Measurements from ENCODE around the gene ITGB7. TPM values are rescaled to one million over a fixed set of nuclear protein-coding genes. Genes with fewer than 3 reads are reported as not detected.

The ITGB7 gene
- polyA plus RNA-seq, 3 donors: 24.1 to 33.1 (median 28.4) TPM

DNA sequence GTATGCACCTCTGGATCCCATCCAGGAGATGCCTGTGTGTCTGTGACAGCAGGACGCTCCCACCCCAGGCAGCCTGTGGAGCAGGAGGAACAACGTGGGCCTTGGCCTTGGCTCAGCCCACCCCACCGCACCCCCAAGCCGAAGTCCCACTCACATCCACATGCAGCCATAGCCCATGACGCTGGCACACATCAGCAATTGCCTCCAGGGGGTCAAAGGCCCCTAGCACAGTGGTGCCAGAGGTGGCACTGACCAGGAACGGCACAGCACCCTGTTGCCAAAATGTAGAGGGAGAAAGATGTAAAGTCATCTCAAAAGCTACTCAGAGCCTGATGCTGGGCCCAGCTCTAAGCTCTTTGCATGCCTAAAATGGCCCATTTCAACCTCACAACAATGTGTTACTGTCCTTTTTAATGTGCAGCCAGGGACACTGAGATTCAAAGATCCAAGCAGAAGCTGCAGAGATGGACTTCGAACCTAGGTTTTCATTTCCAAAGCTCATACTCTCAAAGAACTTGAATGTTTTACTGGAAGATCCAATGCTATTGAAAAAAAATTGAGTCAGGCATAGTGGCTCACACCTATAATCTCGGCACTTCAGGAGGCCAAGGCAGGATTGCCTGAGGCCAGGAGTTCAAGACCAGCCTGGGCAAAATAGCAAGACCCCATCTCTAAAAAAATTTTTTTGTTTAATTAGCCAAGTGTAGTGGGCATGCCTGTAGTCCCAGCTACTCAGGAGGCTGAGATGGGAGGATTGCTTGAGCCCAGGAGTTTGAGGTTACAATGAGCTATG, 45.7 kb downstream of the ITGB7 start:
- WGBS (ENCODE audit: insufficient coverage): 97% methylated on average over 7 of the region's 8 CpGs
- Histone ChIP-seq H3K27me3 (ENCODE audit: control insufficient read depth in 2 of 2, insufficient read depth in 2 of 2, low read length in 2 of 2) (no peaks in the 10 kb centered on the region), H2AFZ (ENCODE audit: insufficient read depth, low read depth, low read length, poor library complexity, severe bottlenecking) (no peak overlapping the region), H3K9ac (ENCODE audit: insufficient read depth, low read length, poor library complexity, severe bottlenecking) (no peak overlapping the region), H3K79me2 (ENCODE audit: insufficient read depth, low read length) (no peaks in the 10 kb centered on the region), H3K4me3 (replicated peaks in 1 of 3; ENCODE audit: low read depth in 2 of 3, low read length in 3 of 3) (no peak overlapping the region), H3K36me3 (replicated peaks in 1 of 2; ENCODE audit: control insufficient read depth in 1 of 2, insufficient read depth in 2 of 2, low read length in 2 of 2) (peaks cover 0 to 5% of the 10 kb centered on the region in 2 donors), H3K4me1 (ENCODE audit: control insufficient read depth in 1 of 2, insufficient read depth in 2 of 2, low read length in 2 of 2) (no peaks in the 10 kb centered on the region), H3K9me3 (replicated peaks in 1 of 2; ENCODE audit: control insufficient read depth in 1 of 2, insufficient read depth in 1 of 2, low read length in 2 of 2) (no peaks in the 10 kb centered on the region), H3K4me2 (replicated peaks; ENCODE audit: extremely low read depth, low read length, poor library complexity, severe bottlenecking) (no peak overlapping the region), H4K20me1 (ENCODE audit: insufficient read depth, low read length) (no peaks in the 10 kb centered on the region), H3K27ac (ENCODE audit: low read depth in 1 of 2, low read length in 2 of 2) (no peak overlapping the region)
- DNase-seq: no peak
- Mint-ChIP-seq H3K4me3 (no peak overlapping the region), H3K27ac (peak overlapping the region in 1 of 7 donors; percentile 68), H3K9me3 (no peaks in the 10 kb centered on the region), H3K4me1 (peaks cover 5% of the 10 kb centered on the region), H3K27me3 (ENCODE audit: low read depth in 3 of 3) (peaks cover 0 to 4% (median 1%) of the 10 kb centered on the region in 3 donors), H3K36me3 (peaks cover 6 to 21% of the 10 kb centered on the region in 2 donors)
- intact Hi-C loops (cut with micrococcal nuclease): no loop called here
- TF ChIP-seq, protein P1, sequence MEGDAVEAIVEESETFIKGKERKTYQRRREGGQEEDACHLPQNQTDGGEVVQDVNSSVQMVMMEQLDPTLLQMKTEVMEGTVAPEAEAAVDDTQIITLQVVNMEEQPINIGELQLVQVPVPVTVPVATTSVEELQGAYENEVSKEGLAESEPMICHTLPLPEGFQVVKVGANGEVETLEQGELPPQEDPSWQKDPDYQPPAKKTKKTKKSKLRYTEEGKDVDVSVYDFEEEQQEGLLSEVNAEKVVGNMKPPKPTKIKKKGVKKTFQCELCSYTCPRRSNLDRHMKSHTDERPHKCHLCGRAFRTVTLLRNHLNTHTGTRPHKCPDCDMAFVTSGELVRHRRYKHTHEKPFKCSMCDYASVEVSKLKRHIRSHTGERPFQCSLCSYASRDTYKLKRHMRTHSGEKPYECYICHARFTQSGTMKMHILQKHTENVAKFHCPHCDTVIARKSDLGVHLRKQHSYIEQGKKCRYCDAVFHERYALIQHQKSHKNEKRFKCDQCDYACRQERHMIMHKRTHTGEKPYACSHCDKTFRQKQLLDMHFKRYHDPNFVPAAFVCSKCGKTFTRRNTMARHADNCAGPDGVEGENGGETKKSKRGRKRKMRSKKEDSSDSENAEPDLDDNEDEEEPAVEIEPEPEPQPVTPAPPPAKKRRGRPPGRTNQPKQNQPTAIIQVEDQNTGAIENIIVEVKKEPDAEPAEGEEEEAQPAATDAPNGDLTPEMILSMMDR (IDR thresholded peaks at IDR 0.05): no peak

DNA sequence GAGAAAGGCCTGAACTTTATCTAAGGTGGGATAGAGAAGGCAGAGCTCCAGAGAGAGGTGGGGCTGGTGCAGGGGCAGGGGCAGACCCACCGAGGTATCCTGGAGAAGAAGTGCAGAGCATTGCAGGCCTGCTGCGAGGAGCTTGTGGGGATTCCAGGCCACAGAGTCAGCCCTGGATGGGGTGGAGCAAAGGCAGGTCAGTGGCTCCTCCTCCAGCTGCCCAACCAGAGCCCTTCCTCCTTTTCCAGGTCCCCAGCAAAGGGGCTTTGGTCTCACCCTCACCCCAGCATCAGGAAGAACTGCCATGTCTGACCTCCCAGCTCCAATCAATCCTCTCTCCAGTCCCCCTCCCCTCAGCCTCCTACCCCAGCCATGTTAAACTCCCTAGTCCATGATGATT, 46.4 kb downstream of the ITGB7 start:
- Histone ChIP-seq H3K4me3 (replicated peaks in 1 of 3; ENCODE audit: low read depth in 2 of 3, low read length in 3 of 3) (no peak overlapping the region), H3K4me2 (replicated peaks; ENCODE audit: extremely low read depth, low read length, poor library complexity, severe bottlenecking) (no peak overlapping the region), H3K27me3 (ENCODE audit: control insufficient read depth in 2 of 2, insufficient read depth in 2 of 2, low read length in 2 of 2) (no peaks in the 10 kb centered on the region), H4K20me1 (ENCODE audit: insufficient read depth, low read length) (no peaks in the 10 kb centered on the region), H3K9me3 (replicated peaks in 1 of 2; ENCODE audit: control insufficient read depth in 1 of 2, insufficient read depth in 1 of 2, low read length in 2 of 2) (no peaks in the 10 kb centered on the region), H3K27ac (ENCODE audit: low read depth in 1 of 2, low read length in 2 of 2) (no peak overlapping the region), H3K36me3 (replicated peaks in 1 of 2; ENCODE audit: control insufficient read depth in 1 of 2, insufficient read depth in 2 of 2, low read length in 2 of 2) (peaks cover 0 to 5% of the 10 kb centered on the region in 2 donors), H2AFZ (ENCODE audit: insufficient read depth, low read depth, low read length, poor library complexity, severe bottlenecking) (no peak overlapping the region), H3K9ac (ENCODE audit: insufficient read depth, low read length, poor library complexity, severe bottlenecking) (no peak overlapping the region), H3K4me1 (ENCODE audit: control insufficient read depth in 1 of 2, insufficient read depth in 2 of 2, low read length in 2 of 2) (no peaks in the 10 kb centered on the region), H3K79me2 (ENCODE audit: insufficient read depth, low read length) (no peaks in the 10 kb centered on the region)
- intact Hi-C loops (cut with micrococcal nuclease): no loop called here
- Mint-ChIP-seq H3K36me3 (peaks cover 6 to 21% of the 10 kb centered on the region in 2 donors), H3K27me3 (ENCODE audit: low read depth in 3 of 3) (peaks cover 0 to 4% (median 1%) of the 10 kb centered on the region in 3 donors), H3K4me3 (no peak overlapping the region), H3K27ac (peak overlapping the region in 1 of 7 donors; percentile 8), H3K9me3 (no peaks in the 10 kb centered on the region), H3K4me1 (peaks cover 5% of the 10 kb centered on the region)
- WGBS (ENCODE audit: insufficient coverage): 90% methylated on average over 1 of the region's 2 CpGs
- TF ChIP-seq, protein P1 (IDR thresholded peaks at IDR 0.05): no peak
- DNase-seq: no peak

Measured in CD14-positive monocyte (primary cell).